Colon (tissue), 2 donors: ENCODE results near the gene TLE4.

Source experiments
- FAIRE-seq: peaks from 2 replicates; lab custom pipeline; 2012; peaks lifted over from hg19 to GRCh38; lab: Jason Lieb, UNC
- donor health status: control.
- donor health status: control.

The TLE4 gene

GRCh38 chr9:79691496-79691895 lies 119.7 kb downstream of the TLE4 start:
- no peak for FAIRE-seq

GRCh38 chr9:79692857-79693571 lies 121.2 kb downstream of the TLE4 start:
- FAIRE-seq = no peak

GRCh38 chr9:79693750-79694149 lies 122.0 kb downstream of the TLE4 start:
- FAIRE-seq = no peak

- FAIRE-seq = no peak
These were observed 122.4 kb downstream of the TLE4 start for GRCh38 chr9:79694208-79694607.

DNA sequence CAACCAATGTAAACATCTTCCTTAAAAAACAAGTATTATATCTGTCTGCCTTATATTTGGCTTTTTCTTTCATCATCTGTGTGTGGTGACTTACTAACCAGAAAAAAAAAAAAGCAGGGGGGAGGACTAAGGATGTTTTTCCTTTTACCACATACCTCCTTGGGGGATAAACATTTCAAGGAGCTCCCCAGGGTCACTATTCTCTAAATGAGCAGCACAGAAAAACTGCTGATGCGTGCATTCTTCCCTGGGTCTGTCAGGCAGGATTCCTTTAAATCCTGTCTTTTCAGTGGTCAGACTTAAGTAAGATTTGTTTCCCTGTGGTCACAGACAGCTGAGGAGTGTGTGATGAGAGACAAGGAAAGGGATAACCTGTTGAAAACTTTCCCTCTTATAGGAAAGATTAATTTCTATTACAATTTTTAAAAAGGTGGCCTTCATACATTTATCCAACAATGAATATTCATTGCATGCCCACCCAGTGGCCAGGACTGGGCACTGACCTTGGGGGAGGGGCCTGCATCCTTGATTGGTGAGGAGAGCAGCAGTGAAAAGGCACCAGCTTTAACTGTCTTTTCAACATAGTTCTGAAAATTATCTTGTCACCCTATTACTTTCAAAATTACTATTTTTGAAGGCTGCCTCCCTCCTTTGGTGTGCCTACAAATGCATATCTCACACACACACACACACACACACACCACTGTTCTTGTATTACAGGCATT lies 123.1 kb downstream of the TLE4 start:
- no peak for FAIRE-seq

- FAIRE-seq = no peak
These were observed 123.9 kb downstream of the TLE4 start for GRCh38 chr9:79695531-79696175.

DNA sequence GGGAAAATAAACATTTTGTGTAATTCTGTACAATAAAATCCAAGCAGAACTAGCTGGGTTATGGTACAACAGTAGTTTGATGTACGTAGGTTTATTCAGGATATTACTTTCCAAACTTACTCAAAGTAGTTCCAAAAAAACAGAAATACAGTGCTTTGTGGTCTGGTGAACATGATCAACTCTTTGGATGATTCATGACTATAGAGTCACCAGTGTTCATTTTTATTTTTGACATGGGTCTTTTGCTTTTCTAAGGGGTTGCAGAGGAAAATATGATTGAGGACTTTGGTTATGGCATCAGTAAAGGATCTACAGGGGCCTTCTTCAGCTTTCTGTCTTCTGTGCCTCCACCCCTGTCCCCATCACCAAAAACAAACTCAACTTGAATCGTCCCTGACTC lies 127.2 kb downstream of the TLE4 start:
- FAIRE-seq = no peak

- FAIRE-seq = no peak
These were observed 127.7 kb downstream of the TLE4 start for GRCh38 chr9:79699479-79699878.

DNA sequence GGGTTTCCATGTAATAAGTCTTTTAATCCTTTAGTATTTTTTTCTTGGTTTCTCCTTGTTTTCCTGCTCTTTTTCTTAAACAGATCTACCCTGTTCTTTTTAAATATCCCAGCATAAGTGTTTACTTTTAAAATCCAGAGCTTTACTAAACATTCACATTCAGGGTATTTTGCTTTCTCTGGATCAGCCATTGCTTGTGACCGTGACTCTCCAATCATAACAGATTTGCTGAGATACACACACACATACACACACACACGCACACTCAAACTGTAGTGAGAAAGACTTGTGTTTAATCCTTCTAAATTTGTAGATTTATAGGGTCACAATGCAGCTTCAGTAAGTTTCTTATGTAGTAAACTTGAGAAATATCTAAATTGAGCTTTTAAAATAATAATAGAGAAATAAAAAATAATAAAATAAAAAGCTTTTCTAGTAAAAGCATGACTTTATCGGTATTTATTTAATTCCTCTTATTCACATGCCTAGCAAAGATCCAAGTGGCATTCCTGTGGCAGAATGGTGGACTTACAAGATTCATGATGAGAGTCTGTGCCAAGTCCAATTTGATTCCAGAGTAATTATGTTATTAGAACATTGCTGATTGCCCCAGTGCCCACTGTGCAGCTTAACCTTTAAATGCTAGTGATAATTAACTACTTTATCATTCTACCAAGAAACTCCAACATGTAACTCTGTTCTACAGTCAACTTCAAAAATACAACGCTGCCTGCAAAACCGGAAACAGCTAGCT lies 129.0 kb downstream of the TLE4 start:
- no peak for FAIRE-seq

GRCh38 chr9:79701651-79702050 lies 129.9 kb downstream of the TLE4 start:
- FAIRE-seq = no peak

DNA sequence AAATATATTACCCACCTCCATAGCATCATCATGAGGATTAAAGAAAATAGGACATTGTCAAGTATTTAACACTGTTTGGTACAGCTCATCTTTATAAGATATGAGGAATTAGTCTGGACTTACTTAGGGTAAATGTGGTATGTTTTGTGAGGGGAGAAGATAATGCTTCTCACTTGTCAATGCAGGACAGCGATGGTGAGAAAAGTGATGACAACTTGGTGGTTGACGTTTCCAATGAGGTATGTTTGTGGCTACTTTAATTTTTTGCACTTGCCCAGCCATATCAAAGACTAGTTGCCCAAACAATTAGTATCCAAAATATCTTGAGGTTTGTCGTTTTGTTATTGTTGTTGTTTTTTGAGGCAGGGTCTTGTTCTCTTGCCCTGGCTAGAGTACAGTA lies 133.9 kb downstream of the TLE4 start:
- FAIRE-seq = no peak

DNA sequence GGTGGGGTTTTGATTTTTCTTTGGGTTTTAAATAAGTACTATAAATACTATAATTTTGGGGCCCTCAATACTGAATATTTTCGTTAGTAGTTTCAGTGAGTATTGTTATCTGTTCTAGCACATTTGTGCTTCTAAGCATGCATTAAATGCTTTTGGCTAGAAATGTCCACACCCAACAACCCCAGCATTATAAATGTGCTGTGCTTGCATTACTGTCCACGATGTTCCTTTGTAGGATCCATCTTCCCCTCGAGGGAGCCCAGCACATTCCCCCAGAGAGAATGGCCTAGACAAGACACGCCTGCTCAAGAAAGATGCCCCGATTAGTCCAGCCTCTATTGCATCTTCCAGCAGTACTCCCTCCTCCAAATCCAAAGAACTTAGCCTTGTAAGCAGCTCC lies 134.7 kb downstream of the TLE4 start:
- no peak for FAIRE-seq

DNA sequence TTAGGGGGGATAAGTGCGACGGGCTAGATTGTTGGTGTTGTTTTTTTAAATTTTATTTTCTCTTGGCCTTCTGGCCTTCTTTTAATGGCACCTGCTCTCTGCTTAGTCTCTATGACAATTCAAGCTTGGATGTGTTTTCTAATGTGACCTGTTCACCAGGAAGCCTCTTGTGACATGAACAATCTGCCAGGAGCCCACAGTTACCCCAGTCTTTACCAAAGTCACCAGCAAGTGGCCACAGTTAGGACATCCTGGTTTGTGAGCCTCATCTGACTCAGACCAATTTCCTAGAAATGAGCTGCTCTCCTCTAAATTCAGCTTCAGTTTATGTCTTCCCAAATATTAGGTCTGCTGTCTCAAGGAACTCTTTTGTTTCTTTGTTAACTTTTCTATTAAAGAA lies 135.8 kb downstream of the TLE4 start:
- no peak for FAIRE-seq

DNA sequence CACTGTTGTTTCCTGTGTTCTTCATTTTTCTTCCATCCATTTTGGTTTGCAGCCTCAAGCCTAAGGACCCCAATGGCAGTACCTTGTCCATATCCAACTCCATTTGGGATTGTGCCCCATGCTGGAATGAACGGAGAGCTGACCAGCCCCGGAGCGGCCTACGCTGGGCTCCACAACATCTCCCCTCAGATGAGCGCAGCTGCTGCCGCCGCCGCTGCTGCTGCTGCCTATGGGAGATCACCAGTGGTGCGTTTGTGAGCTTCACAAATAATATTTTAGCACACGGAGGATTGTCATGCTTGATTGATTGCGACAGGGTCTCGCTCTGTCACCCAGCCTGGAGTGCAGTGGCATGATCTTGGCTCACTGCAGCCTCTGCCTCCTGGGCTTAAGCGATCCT lies 136.8 kb downstream of the TLE4 start:
- FAIRE-seq = no peak

DNA sequence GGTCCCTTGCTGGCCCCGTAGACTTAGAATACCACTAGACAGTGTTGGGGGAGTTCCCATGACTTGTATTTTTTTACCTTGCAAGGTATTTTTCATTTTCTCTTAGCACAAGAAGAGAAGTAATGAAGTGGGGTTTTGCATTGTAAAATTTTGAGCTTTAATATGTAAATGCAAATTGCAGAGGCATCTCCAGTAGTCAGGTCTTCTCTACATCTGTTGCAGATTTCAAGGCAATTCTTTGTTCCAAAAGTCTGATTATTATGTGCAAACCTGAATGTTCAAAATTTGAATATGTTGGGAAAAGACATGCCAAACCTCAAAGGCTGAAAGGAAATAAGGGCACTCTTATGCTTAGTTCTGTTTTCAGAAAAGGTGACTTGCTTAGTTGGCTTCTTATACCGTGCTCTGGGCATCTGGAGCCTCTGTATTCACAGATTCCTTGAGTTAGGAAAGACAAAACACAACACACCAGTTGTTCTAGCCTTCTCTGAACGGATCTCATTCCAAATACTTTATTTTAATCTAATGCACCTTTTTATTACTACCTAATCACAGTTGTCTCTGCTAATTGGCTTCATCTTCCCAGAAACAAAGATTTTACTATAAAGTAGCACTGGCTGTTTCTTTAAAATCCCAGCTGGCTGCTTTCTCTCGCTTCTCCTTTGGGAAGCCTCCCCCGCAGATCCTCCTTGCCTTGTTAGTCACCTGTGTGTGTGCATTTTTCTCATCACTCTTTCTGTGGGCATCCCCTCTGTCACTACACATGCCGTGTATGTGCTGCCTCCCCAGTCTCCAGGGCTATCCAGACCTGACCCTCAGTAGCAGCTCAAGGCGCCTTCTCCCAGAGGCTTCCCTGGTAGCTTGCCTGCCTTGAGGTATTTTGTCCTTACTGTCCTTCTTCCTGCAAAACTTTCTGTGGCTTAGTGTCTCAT lies 138.2 kb downstream of the TLE4 start:
- FAIRE-seq = no peak

GRCh38 chr9:79711874-79712273 lies 140.1 kb downstream of the TLE4 start:
- no peak for FAIRE-seq

GRCh38 chr9:79719021-79719420 lies 147.3 kb downstream of the TLE4 start:
- no peak for FAIRE-seq

- no peak for FAIRE-seq
These were observed 148.2 kb downstream of the TLE4 start for GRCh38 chr9:79719989-79720388.

- FAIRE-seq = no peak
These were observed 159.6 kb downstream of the TLE4 start for GRCh38 chr9:79731171-79731890.

DNA sequence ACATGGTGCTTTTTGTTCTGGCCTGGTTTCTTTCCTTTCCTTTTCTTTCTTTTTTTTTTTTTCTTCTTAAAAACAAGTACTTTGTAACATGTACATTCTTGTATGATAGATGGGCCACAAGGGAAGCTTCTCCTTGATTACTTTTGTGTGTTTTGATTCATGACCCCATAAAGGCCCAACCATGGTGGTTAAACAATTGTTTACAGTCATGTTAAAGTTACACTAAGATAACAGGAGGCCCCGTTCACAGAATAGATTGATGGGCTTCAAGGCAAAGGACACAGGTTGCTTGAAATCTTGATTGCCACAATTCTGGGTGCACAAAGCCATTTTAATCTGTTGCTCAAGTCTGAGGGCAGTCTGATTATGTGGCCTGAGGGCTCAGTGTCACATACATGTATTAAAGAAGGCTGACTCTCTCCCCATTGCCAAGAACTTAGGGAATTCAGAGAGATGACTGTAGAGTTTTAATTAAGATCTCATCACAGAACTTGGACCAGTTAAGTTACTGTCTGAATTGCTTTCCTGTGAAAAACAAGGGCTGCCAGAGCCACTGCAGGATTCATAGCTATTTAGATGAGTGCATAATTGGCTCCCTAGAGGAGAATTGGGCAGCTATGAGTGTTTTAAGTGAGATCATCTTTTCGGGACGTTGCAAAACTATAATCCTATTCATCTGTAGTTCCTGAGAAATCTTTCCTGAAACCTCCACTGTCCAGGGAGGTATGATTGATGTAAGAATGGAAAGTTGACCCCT lies 163.4 kb downstream of the TLE4 start:
- no peak for FAIRE-seq
